Loucy (cell line): ENCODE measurements around the gene CHPF.

ENCODE experiments used
- H2AFZ ChIP-seq: fragments of 200-600 bp; sonication (generic); 2 replicates; pipeline ENCODE4 v1.6.0; 2016; ENCODE audit warnings: antibody characterized with exemption, mild to moderate bottlenecking, low read length, moderate library complexity
- H3F3A ChIP-seq: fragments of 200-600 bp; 2 replicates; pipeline ENCODE4 v1.6.0; 2016; ENCODE audit warnings: antibody characterized with exemption, low read depth, mild to moderate bottlenecking
- H3K27me3 ChIP-seq: fragments of 200-600 bp; sonication (generic); 2 replicates; pipeline ENCODE4 v1.6.1; 2014; ENCODE audit warnings: low read length, mild to moderate bottlenecking; ENCODE audit not compliant: insufficient read depth, poor library complexity, severe bottlenecking
- H3K36me3 ChIP-seq: fragments of 200-600 bp; sonication (generic); 2 replicates; pipeline ENCODE4 v1.6.1; 2016; ENCODE audit warnings: low read length; ENCODE audit not compliant: insufficient read depth
- H3K4me1 ChIP-seq: fragments of 200-600 bp; sonication (generic); 2 replicates; pipeline ENCODE4 v1.5.1; 2014; ENCODE audit warnings: low read length, mild to moderate bottlenecking; ENCODE audit not compliant: insufficient read depth, poor library complexity, severe bottlenecking
- H3K4me2 ChIP-seq: fragments of 200-600 bp; sonication (generic); 2 replicates; pipeline ENCODE4 v1.6.0; 2014; ENCODE audit warnings: antibody characterized with exemption, low read length, low read depth, mild to moderate bottlenecking; ENCODE audit not compliant: poor library complexity, severe bottlenecking
- H3K4me3 ChIP-seq: fragments of 200-600 bp; sonication (generic); 2 replicates; pipeline ENCODE4 v1.5.1; 2014; ENCODE audit warnings: low read length, mild to moderate bottlenecking, mixed read lengths; ENCODE audit not compliant: poor library complexity, severe bottlenecking
- H3K79me2 ChIP-seq: fragments of 200-600 bp; sonication (generic); 2 replicates; pipeline ENCODE4 v1.6.1; 2014; ENCODE audit warnings: low read length; ENCODE audit not compliant: insufficient read depth
- H3K9ac ChIP-seq: fragments of 200-600 bp; sonication (generic); 2 replicates; pipeline ENCODE4 v1.6.0; 2014; ENCODE audit warnings: mild to moderate bottlenecking, low read depth, low read length, moderate library complexity; ENCODE audit not compliant: poor library complexity, severe bottlenecking
- H3K9me2 ChIP-seq: fragments of 200-600 bp; sonication (generic); replicated peaks from 2 replicates; pipeline ENCODE4 v1.6.1; 2016; ENCODE audit warnings: low read depth, low read length, mixed read lengths
- H3K9me3 ChIP-seq: fragments of 200-600 bp; sonication (generic); 2 replicates; pipeline ENCODE4 v1.6.1; 2014; ENCODE audit warnings: mild to moderate bottlenecking, antibody characterized with exemption, low read length, low read depth; ENCODE audit not compliant: insufficient read depth
- H4K20me1 ChIP-seq: fragments of 200-600 bp; sonication (generic); 2 replicates; pipeline ENCODE4 v1.6.0; 2014; ENCODE audit warnings: antibody characterized with exemption, low read length, mild to moderate bottlenecking; ENCODE audit not compliant: insufficient read depth, poor library complexity, severe bottlenecking
- CTCF ChIP-seq: fragments of 200-600 bp; sonication (generic); conservative IDR thresholded peaks from 2 replicates; pipeline ENCODE4 v1.5.1; 2014; ENCODE audit warnings: mild to moderate bottlenecking, antibody characterized with exemption, low read length
- EZH2phosphoT487 ChIP-seq: fragments of 200-600 bp; IDR thresholded peaks from 2 replicates; pipeline ENCODE4 v1.6.1; 2018; ENCODE audit warnings: antibody characterized with exemption, mild to moderate bottlenecking, moderate library complexity, borderline replicate concordance

The CHPF gene

GRCh38 chr2:219515874-219516629 lies 27.6 kb downstream of the CHPF start:
- Histone ChIP-seq H3K27me3 (peaks cover 5% of the 10 kb centered on the region), H3K4me3 (no peak overlapping the region), H3K9me3 (no peaks in the 10 kb centered on the region)

GRCh38 chr2:219514836-219515235 lies 28.8 kb downstream of the CHPF start:
- H3K79me2 ChIP-seq: no peaks in the 10 kb centered on the region
- no peaks in the 10 kb centered on the region for H3K9me2 ChIP-seq
- H3K4me2 ChIP-seq: no peak overlapping the region

More at GRCh38 chr2:219515874-219516629, 27.6 kb downstream of the CHPF start:
- Histone ChIP-seq H4K20me1 (no peaks in the 10 kb centered on the region), H3K79me2 (no peaks in the 10 kb centered on the region), H2AFZ (no peak overlapping the region), H3F3A (no peaks in the 10 kb centered on the region), H3K9ac (no peak overlapping the region), H3K9me2 (no peaks in the 10 kb centered on the region), H3K36me3 (no peaks in the 10 kb centered on the region), H3K4me2 (no peak overlapping the region), H3K4me1 (peaks cover 14% of the 10 kb centered on the region)
- TF ChIP-seq CTCF (no peak), EZH2phosphoT487 (no peak)

GRCh38 chr2:219514196-219514761 lies 29.3 kb downstream of the CHPF start, which contains the start of gene ASIC4:
ASIC4 (plus strand) TSS chr2:219514482; CDS start chr2:219514725, 243 bp downstream.
- Histone ChIP-seq H3K36me3 (no peaks in the 10 kb centered on the region), H3K4me1 (peaks cover 7% of the 10 kb centered on the region), H4K20me1 (no peaks in the 10 kb centered on the region), H3K27me3 (peaks cover 5% of the 10 kb centered on the region), H3K9me2 (no peaks in the 10 kb centered on the region), H3K4me3 (peak within 1 kb of the TSS; percentile 30), H3K79me2 (no peaks in the 10 kb centered on the region), H3K9me3 (no peaks in the 10 kb centered on the region), H3F3A (no peaks in the 10 kb centered on the region), H2AFZ (peak within 1 kb of the TSS; percentile 9; the same call in 1 of the 2 replicates), H3K9ac (peak within 1 kb of the TSS; percentile 20), H3K4me2 (peak within 1 kb of the TSS; percentile 61)
- TF ChIP-seq EZH2phosphoT487: no peak
- no peak for TF ChIP-seq CTCF

More at GRCh38 chr2:219514836-219515235, 28.8 kb downstream of the CHPF start:
- peaks cover 7% of the 10 kb centered on the region for H3K4me1 ChIP-seq
- H3F3A ChIP-seq: no peaks in the 10 kb centered on the region
- H3K9ac ChIP-seq: no peak overlapping the region
- H2AFZ ChIP-seq: no peak overlapping the region
- H3K4me3 ChIP-seq: no peak overlapping the region
- H3K9me3 ChIP-seq: no peaks in the 10 kb centered on the region
- H4K20me1 ChIP-seq: no peaks in the 10 kb centered on the region
- no peaks in the 10 kb centered on the region for H3K36me3 ChIP-seq
- peaks cover 5% of the 10 kb centered on the region for H3K27me3 ChIP-seq
- TF ChIP-seq EZH2phosphoT487 (no peak), CTCF (no peak)
